A549 (cell line): ENCODE measurements around the gene MAFF.

Source experiments
- CHD4 ChIP-seq: fragments of 200-600 bp; sonication (generic); IDR thresholded peaks from 2 replicates; pipeline ENCODE4 v1.6.1; 2016; ENCODE audit warnings: antibody characterized with exemption, mild to moderate bottlenecking, borderline replicate concordance
- CTCF ChIP-seq: fragments of >200 bp; sonication (Bioruptor Twin); formaldehyde crosslinking; IDR thresholded peaks from 3 replicates; pipeline ENCODE4 v1.5.1; 2016
- ESRRA ChIP-seq: fragments of 150-350 bp; IDR thresholded peaks from 2 replicates; pipeline ENCODE4 v1.6.1; 2014; ENCODE audit warnings: mild to moderate bottlenecking, low read length, borderline replicate concordance
- FOXS1 ChIP-seq: fragments of 250-450 bp; sonication (Bioruptor Pico); IDR thresholded peaks from 2 replicates; pipeline ENCODE4 v1.5.0; 2020; ENCODE audit warnings: mild to moderate bottlenecking, moderate library complexity
- JUNB ChIP-seq: fragments of >200 bp; sonication (Bioruptor Twin); formaldehyde crosslinking; IDR thresholded peaks from 2 replicates; pipeline ENCODE4 v1.6.1; 2016
- KDM5A ChIP-seq: fragments of 200-600 bp; sonication (generic); IDR thresholded peaks from 2 replicates; pipeline ENCODE4 v1.6.1; 2016; ENCODE audit warnings: antibody characterized with exemption, mild to moderate bottlenecking
- POLR2A ChIP-seq: IDR thresholded peaks from 2 replicates; pipeline ENCODE4 v1.6.1; 2012; ENCODE audit warnings: mild to moderate bottlenecking, low read length
- RAD21 ChIP-seq, 2 experiments: fragments of >200 bp in 1 of 2; sonication (Bioruptor Twin) in 1 of 2; formaldehyde crosslinking in 1 of 2; IDR thresholded peaks in 1 of 2; conservative IDR thresholded peaks in 1 of 2; 2 replicates in 1 of 2; 3 replicates in 1 of 2; pipeline ENCODE4 v1.6.1; 2012 to 2018; ENCODE audit warnings: inconsistent platforms in 1 of 2
- RARB ChIP-seq: fragments of 250-450 bp; sonication (Bioruptor Pico); IDR thresholded peaks from 2 replicates; pipeline ENCODE4 v1.8.0; 2021; ENCODE audit warnings: mild to moderate bottlenecking, moderate library complexity
- REST ChIP-seq: fragments of 200-600 bp; sonication (generic); IDR thresholded peaks from 2 replicates; pipeline ENCODE4 v1.6.1; 2016; ENCODE audit warnings: antibody characterized with exemption, mild to moderate bottlenecking, moderate library complexity
- RNF2 ChIP-seq: fragments of 200-600 bp; sonication (generic); IDR thresholded peaks from 2 replicates; pipeline ENCODE4 v1.6.1; 2016; ENCODE audit warnings: low read depth, mild to moderate bottlenecking, antibody characterized with exemption, moderate library complexity, borderline replicate concordance
- SMC3 ChIP-seq: fragments of >200 bp; sonication (Bioruptor Twin); formaldehyde crosslinking; IDR thresholded peaks from 3 replicates; pipeline ENCODE4 v1.6.1; 2018; ENCODE audit warnings: inconsistent platforms
- TF ChIP-seq, protein P1 (sequence below): IDR thresholded peaks from 2 replicates; pipeline ENCODE4 v1.6.1; 2012
- TF ChIP-seq, protein P2 (sequence below): fragments of 150-350 bp; IDR thresholded peaks from 2 replicates; pipeline ENCODE4 v1.6.1; 2014; ENCODE audit warnings: low read depth, mild to moderate bottlenecking, low read length

DNA sequence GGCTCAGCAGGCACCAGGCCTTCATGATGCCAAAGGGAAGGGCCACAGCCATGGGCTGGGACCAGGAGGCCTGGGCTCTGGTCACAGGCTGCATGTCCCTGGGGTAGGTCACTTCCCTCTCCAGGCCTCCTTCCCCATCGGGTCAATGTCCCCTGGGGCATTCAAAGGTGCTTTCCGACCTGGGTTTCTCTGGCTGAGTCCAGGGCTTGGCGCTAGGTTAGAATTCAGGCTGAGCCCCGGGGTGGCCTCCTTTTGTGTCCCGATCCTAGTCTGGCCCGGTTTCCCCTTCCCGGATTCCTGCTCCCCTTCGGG lies 12.2 kb downstream of the MAFF start:
- no peak for TF ChIP-seq ESRRA
- no peak for TF ChIP-seq POLR2A
- TF ChIP-seq JUNB: no peak
- no peak for TF ChIP-seq CTCF
- no peak for TF ChIP-seq RNF2
- no peak for TF ChIP-seq FOXS1 (CRISPR knock-in tag)
- TF ChIP-seq RARB (CRISPR knock-in tag): no peak
- no peak for TF ChIP-seq CHD4
- no peak for TF ChIP-seq RAD21 (conservative IDR thresholded peaks at IDR 0.05 in 1 of 2, IDR thresholded peaks at IDR 0.05 in 1 of 2)
- TF ChIP-seq REST: no peak
- TF ChIP-seq KDM5A: no peak
- no peak for TF ChIP-seq SMC3
- TF ChIP-seq, protein P1, sequence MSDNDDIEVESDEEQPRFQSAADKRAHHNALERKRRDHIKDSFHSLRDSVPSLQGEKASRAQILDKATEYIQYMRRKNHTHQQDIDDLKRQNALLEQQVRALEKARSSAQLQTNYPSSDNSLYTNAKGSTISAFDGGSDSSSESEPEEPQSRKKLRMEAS: no peak
- TF ChIP-seq, protein P2, sequence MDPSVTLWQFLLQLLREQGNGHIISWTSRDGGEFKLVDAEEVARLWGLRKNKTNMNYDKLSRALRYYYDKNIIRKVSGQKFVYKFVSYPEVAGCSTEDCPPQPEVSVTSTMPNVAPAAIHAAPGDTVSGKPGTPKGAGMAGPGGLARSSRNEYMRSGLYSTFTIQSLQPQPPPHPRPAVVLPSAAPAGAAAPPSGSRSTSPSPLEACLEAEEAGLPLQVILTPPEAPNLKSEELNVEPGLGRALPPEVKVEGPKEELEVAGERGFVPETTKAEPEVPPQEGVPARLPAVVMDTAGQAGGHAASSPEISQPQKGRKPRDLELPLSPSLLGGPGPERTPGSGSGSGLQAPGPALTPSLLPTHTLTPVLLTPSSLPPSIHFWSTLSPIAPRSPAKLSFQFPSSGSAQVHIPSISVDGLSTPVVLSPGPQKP: no peak
